ENCODE results near the gene LAMA3. TPM values are rescaled to one million over a fixed set of nuclear protein-coding genes. Genes with fewer than 3 reads are reported as not detected.
A peak's percentile ranks its signal among the peaks of the same experiment; 100 is the strongest.

Gene LAMA3
- total RNA-seq, 6 experiments from 2014 or later, result 1.3 to 5.0 (median 3.0) TPM

DNA sequence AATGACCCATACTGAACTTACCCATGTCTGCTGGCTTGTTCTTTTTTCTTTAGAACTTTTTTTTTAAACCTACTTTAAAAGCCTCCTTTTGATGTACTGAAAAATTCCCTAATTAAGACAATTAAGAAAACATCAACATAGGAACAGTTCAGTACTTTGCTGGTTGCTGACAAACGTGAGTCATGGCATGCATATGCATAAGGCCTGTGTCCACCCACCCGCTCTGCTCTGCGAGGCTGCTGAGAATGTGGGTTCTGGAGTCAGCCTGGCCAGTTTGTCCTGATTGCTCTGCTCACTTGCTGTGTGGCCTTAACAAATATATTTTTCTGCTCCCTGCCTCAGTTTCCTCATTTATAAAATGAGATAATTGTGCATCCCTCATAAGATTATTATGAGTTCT, 27.3 kb downstream of the LAMA3 start:
- intact Hi-C loops (cut with DNase I), result no loop called here

DNA sequence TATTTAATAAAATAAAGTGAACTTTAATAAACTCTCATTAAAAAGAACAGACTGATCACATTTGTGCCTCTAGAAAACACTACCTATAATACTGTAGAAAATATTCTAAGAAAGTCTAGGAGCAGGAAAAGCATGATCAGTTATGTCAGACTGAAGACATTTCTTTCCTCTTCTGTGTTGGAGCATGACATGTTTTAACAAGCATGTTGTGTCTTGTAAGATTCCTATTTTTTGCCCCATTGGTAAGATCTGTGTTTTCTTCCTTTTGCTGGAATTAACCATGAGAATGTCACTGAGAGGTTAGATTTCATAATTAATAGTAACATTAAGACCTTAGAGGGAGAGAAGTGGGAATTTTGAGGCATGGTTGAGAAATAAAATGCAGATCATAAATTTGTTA, 27.7 kb downstream of the LAMA3 start:
- no peak for DNase-seq
- no peaks in the 10 kb centered on the region for H3K4me1 ChIP-seq
- intact Hi-C loops (cut with DNase I), result no loop called here
- no peak overlapping the region for H3K27ac ChIP-seq
- TF ChIP-seq, protein P1, sequence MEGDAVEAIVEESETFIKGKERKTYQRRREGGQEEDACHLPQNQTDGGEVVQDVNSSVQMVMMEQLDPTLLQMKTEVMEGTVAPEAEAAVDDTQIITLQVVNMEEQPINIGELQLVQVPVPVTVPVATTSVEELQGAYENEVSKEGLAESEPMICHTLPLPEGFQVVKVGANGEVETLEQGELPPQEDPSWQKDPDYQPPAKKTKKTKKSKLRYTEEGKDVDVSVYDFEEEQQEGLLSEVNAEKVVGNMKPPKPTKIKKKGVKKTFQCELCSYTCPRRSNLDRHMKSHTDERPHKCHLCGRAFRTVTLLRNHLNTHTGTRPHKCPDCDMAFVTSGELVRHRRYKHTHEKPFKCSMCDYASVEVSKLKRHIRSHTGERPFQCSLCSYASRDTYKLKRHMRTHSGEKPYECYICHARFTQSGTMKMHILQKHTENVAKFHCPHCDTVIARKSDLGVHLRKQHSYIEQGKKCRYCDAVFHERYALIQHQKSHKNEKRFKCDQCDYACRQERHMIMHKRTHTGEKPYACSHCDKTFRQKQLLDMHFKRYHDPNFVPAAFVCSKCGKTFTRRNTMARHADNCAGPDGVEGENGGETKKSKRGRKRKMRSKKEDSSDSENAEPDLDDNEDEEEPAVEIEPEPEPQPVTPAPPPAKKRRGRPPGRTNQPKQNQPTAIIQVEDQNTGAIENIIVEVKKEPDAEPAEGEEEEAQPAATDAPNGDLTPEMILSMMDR (IDR thresholded peaks at IDR 0.05), result no peak
- no peak for TF ChIP-seq POLR2A (IDR thresholded peaks at IDR 0.05)
- no peaks in the 10 kb centered on the region for H3K9me3 ChIP-seq
- no peak for ATAC-seq
- no peaks in the 10 kb centered on the region for H3K36me3 ChIP-seq
- H3K4me3 ChIP-seq, result no peak overlapping the region
- H3K27me3 ChIP-seq, result no peaks in the 10 kb centered on the region

More for the DNA sequence above, 27.3 kb downstream of the LAMA3 start:
- DNase-seq (no peak), ATAC-seq (no peak)
- H3K4me3 ChIP-seq, result no peak overlapping the region
- no peaks in the 10 kb centered on the region for H3K4me1 ChIP-seq
- H3K36me3 ChIP-seq, result no peaks in the 10 kb centered on the region
- 83% methylated on average over 2 of the region's 3 CpGs for WGBS (ENCODE audit: insufficient coverage, low coverage, low lambda C conversion rate, missing lambda C conversion rate)
- H3K9me3 ChIP-seq, result no peaks in the 10 kb centered on the region
- H3K27ac ChIP-seq, result no peak overlapping the region
- TF ChIP-seq, protein P1 (IDR thresholded peaks at IDR 0.05), result no peak
- TF ChIP-seq POLR2A (IDR thresholded peaks at IDR 0.05), result no peak
- no peaks in the 10 kb centered on the region for H3K27me3 ChIP-seq

DNA sequence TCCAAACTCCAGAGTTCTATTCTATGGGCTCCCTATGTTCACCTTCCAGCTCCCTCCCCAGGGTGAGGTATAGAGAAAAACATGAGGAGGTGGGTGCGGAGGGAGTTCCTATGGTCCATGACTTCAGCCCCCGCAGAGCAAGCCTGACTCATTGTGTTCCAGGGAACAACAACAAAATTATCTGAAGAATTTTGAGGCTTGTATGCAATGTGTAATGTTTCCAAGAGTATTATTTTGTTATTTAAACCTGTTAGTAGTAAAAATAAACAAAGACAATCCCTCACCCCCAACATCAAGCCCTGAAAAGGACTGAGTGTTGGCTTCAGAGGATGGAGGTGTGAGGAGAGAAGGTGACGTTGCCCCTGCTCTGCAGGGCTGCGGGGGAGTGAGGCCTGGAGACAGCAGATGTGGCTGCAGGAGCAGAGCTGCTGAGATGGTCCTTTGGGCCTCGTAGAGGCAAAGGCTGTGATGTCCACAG, 29.0 kb downstream of the LAMA3 start:
- WGBS (ENCODE audit: insufficient coverage, low coverage, low lambda C conversion rate, missing lambda C conversion rate), result 83% methylated on average over 2 of the region's 5 CpGs
- intact Hi-C loops (cut with DNase I), result no loop called here
- no peaks in the 10 kb centered on the region for H3K36me3 ChIP-seq
- no peaks in the 10 kb centered on the region for H3K4me1 ChIP-seq
- DNase-seq (no peak), ATAC-seq (no peak)
- no peak overlapping the region for H3K27ac ChIP-seq
- no peak overlapping the region for H3K4me3 ChIP-seq
- TF ChIP-seq POLR2A (IDR thresholded peaks at IDR 0.05), result no peak
- TF ChIP-seq, protein P1 (IDR thresholded peaks at IDR 0.05), result no peak
- no peaks in the 10 kb centered on the region for H3K27me3 ChIP-seq
- H3K9me3 ChIP-seq, result no peaks in the 10 kb centered on the region

DNA sequence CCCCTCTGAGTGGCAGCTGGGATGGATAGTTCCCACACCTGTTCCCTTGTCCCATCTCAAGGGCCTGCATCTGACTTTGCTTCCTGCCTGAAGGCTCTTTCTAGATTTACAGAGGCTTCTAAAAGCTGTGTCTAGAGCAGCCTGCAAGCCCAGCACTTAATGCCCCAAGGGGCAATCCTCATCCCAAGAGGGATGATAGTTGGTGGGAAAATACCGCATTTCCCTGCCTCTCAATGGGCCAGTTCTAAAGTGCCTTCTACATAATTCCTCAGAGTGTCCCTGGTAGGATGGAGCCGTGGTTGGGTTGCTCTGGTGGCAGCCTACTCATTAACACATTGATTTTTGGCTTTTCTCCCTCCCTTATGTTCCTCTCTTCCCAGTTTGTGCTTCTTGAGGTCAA, 29.5 kb downstream of the LAMA3 start:
- WGBS (ENCODE audit: insufficient coverage, low coverage, low lambda C conversion rate, missing lambda C conversion rate), result 92% methylated on average over 2 of the region's 2 CpGs
- no peak for TF ChIP-seq POLR2A (IDR thresholded peaks at IDR 0.05)
- TF ChIP-seq, protein P1 (IDR thresholded peaks at IDR 0.05), result no peak
- DNase-seq (no peak), ATAC-seq (no peak)
- H3K9me3 ChIP-seq, result no peaks in the 10 kb centered on the region
- no peak overlapping the region for H3K4me3 ChIP-seq
- H3K4me1 ChIP-seq, result no peaks in the 10 kb centered on the region
- H3K27me3 ChIP-seq, result no peaks in the 10 kb centered on the region
- H3K27ac ChIP-seq, result no peak overlapping the region
- no peaks in the 10 kb centered on the region for H3K36me3 ChIP-seq
- intact Hi-C loops (cut with DNase I), result no loop called here

DNA sequence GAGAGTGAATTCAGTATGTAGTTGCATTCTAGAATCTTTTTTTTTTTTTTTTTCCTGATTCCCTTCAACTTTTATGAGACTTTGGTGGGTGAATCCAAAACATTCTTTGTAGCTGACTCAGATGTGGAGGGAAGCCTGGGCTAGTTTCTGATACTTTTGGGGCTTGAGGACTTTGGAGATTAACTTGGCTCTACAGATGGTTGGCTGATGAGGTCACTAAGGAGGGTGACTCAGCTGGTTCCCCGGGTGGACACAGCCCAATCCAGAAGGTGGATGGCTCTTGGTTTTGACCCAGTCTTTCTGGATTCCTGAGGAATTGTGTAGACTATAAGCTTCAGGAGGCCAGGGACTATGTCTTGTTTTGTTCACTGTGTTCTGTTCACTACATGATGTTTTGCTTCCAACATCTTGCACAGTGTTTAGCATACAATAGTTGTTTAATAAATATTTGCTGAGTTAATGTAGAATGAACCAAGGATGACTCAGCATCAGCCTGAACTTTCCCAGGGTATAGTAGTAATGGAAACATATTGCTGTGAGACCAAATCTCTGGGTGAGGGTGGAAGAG, 30.5 kb downstream of the LAMA3 start:
- Histone ChIP-seq H3K4me1 (no peaks in the 10 kb centered on the region), H3K4me3 (no peak overlapping the region), H3K27me3 (no peaks in the 10 kb centered on the region), H3K36me3 (no peaks in the 10 kb centered on the region), H3K27ac (no peak overlapping the region), H3K9me3 (no peaks in the 10 kb centered on the region)
- intact Hi-C loops (cut with DNase I), result no loop called here
- WGBS (ENCODE audit: insufficient coverage, low coverage, low lambda C conversion rate, missing lambda C conversion rate), result 40% methylated on average over 1 of the region's 1 CpG
- TF ChIP-seq POLR2A (IDR thresholded peaks at IDR 0.05), result no peak
- TF ChIP-seq, protein P1 (IDR thresholded peaks at IDR 0.05), result no peak
- peak in 1 of 4 donors; percentile 91 for ATAC-seq
- DNase-seq, result no peak

Data from right lobe of liver (tissue), 6 donors.